Daoy (cell line): ENCODE results near the gene SHD. TPM values are rescaled to one million over a fixed set of nuclear protein-coding genes. Genes with fewer than 3 reads are reported as not detected.
A peak's percentile ranks its signal among the peaks of the same experiment; 100 is the strongest.
"Not testable (repeated sequence)": the region's sequence is repeated elsewhere in the genome, so short reads cannot be mapped to it uniquely, and the experiment has no call there.

Experiments used
- DNase-seq: peaks from one replicate; pipeline ENCODE4 v3.0.0-alpha.2; 2015; ENCODE audit warnings: low read depth
- total RNA-seq: library from RNA; depleted of rRNA; stranded (reverse); fragments of >200 nt; shearing (Covaris generic); gene quantifications from 2 replicates; pipeline ENCODE4 v1.2.3, GENCODE V29; 2014; rRNA removed

SHD gene
- not detected in 2 replicates for total RNA-seq

- no peak for DNase-seq
These were observed at the start of gene SHD for GRCh38 chr19:4278419-4279266. Gene SHD, plus strand, starts transcription at chr19:4279266. Its CDS starts 798 bp downstream, at chr19:4280064.

- not testable (repeated sequence) for DNase-seq
These were observed 48.8 kb upstream of the SHD start for GRCh38 chr19:4230237-4230636.

GRCh38 chr19:4231521-4231920 is 47.5 kb upstream of the SHD start:
- not testable (repeated sequence) for DNase-seq

- not testable (repeated sequence) for DNase-seq
These were observed 46.9 kb upstream of the SHD start for GRCh38 chr19:4232139-4232538.

GRCh38 chr19:4232614-4233281 is 46.3 kb upstream of the SHD start:
- peak; percentile 32 for DNase-seq

- DNase-seq = peak; percentile 70
These were observed 45.7 kb upstream of the SHD start for GRCh38 chr19:4233282-4233853.

- DNase-seq = no peak
These were observed 44.8 kb upstream of the SHD start for GRCh38 chr19:4234142-4234861.

- no peak for DNase-seq
These were observed 44.2 kb upstream of the SHD start for GRCh38 chr19:4234862-4235201.

GRCh38 chr19:4237510-4237909 is 41.6 kb upstream of the SHD start:
- not testable (repeated sequence) for DNase-seq

GRCh38 chr19:4238831-4239230 is 40.2 kb upstream of the SHD start:
- no peak for DNase-seq

GRCh38 chr19:4241824-4242430 is 37.1 kb upstream of the SHD start:
- no peak for DNase-seq

- not testable (repeated sequence) for DNase-seq
These were observed 33.1 kb upstream of the SHD start for GRCh38 chr19:4245938-4246337.

- DNase-seq = peak; percentile 99
These were observed 32.1 kb upstream of the SHD start, which contains the start of gene YJU2 for GRCh38 chr19:4246767-4247593. Gene YJU2, plus strand, starts transcription at chr19:4247080. Its CDS starts 67 bp downstream, at chr19:4247147.

- DNase-seq = no peak
These were observed 22.5 kb upstream of the SHD start for GRCh38 chr19:4256563-4256962.

GRCh38 chr19:4257025-4257424 is 22.0 kb upstream of the SHD start:
- DNase-seq = no peak

- no peak for DNase-seq
These were observed 20.9 kb upstream of the SHD start for GRCh38 chr19:4258181-4258580.

GRCh38 chr19:4260613-4261191 is 18.4 kb upstream of the SHD start:
- DNase-seq = no peak

GRCh38 chr19:4264812-4265211 is 14.3 kb upstream of the SHD start:
- DNase-seq = no peak

- no peak for DNase-seq
These were observed 12.6 kb upstream of the SHD start for GRCh38 chr19:4266253-4267000.
